GM18870 (cell line): ENCODE data around the gene MTUS2.
"Not testable (repeated sequence)": the region's sequence is repeated elsewhere in the genome, so short reads cannot be mapped to it uniquely, and the experiment has no call there.

Experiments
- ATAC-seq: cut with Tn5 transposase; IDR thresholded peaks from one replicate; pipeline ENCODE4 v1.9.1; 2021; ENCODE audit warnings: moderate library complexity; ENCODE audit not compliant: unreplicated experiment

Gene MTUS2

DNA sequence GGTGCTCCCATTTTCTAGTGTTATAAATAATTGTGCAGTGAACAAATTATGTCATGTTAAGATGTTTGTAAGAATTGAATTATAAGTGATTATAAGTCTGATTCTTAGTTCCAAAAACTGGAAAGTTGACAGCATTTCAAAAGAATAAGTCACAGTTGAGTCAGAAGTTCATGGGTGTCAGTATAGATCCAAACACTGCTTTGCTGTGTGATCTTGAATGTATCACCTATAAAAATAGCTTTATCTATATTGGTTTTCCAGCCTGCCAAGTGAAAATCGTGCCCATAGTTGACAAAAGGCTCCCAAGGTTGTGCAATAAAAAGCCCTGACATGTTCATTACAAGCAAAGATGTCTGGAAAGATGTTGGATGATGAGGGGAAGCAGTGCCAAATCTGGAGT lies 336.0 kb downstream of the MTUS2 start:
- ATAC-seq, result no peak

DNA sequence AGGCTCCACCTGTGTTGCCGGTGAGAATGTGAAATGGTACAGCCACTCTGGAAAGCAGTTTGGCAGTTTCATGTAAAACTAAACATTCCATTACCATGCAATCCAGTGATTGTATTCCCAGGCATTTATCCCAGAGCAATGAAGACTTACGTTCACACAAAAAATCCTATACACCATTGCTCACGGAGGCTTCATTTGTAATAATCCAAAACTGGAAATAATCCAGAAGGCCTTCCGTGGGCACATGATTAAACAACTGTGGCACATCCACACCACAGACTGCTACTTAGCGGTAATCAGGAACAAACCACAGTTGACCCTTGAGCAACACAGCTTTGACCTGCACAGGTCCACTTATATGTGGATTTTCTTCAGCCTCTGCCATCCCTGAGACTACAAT lies 339.7 kb downstream of the MTUS2 start:
- ATAC-seq, result no peak

DNA sequence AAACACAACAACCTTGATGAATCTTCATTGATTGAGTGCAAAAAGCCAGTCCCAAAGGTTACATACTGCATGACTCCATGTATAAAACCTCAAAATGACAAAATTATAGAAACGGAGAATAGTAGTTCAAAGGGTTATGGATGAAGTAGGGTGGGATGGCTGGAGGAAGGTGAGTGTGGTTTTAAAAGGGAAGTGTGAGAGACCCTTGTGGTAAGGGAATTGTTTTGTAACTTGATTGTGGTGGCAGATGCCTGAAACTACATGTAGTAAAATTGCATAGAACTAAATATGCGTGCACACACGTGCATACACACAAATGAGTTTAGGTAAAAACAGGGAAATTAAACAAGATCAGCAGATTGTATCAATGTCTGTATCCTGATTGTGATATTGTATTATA lies 340.7 kb downstream of the MTUS2 start:
- ATAC-seq, result no peak

DNA sequence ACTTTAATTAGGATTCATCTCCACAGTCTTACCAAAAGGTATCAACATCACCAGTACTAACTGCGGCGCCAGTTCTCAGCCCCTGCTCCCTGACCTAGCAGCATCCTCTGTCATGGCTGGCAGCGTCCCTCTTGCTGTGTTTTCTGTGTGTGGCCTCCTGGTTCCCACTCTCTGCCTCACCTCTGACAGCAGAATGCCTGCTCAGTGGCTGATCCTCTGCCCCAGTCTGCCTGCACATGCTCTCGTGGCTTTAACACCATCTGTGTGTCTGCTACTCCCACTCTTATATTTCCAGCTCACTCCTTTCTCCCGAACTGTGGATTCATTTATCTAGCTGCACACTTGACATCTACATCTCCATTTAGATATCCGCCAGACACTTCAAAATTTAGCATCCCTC lies 341.5 kb downstream of the MTUS2 start:
- ATAC-seq, result no peak

DNA sequence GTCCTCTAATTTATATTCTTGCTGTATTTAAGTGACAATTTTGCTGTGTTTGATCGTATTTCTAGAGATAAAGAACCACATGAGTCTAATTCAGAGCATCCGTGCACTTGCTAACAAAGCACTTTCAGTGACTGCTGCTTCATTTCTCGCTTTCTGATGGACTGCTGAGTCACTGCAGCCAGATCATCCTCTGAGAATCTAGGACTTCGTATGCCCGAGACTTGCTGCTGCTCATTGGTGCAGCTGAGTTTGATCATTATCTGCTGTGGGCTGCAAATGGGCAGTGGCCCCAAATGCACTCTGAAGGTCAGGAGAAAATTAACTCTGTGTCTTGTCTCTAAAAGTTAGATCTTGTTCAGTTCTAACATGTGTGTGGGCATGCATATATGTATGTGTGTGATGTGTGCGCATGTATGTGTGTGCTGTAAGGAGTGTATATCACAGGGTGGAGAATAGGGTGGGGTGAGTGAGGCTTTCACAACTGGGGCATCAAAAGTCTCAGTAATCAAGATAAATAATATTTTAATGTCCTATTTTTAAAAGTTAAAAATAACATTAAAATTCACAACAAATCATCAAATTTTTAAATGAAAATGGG lies 342.6 kb downstream of the MTUS2 start:
- no peak for ATAC-seq

DNA sequence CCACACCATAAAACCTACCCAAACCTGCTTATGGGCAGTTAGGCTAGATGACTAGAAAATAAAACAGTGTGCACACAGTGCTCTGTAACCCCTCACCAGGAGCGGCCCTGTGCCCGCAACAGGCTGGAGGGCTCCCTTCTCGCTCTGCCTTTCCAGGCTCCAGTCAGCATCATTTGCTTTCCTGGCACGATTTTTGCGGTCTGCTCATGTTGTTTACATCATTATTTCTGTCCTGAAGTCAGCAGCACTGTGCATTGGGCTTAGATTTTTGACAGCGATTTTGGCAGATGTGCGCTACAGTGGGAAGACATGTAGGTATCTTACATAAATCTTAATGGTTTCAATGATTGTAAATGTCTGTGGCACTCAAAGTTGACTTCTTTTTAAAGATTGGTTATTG lies 344.0 kb downstream of the MTUS2 start:
- no peak for ATAC-seq

DNA sequence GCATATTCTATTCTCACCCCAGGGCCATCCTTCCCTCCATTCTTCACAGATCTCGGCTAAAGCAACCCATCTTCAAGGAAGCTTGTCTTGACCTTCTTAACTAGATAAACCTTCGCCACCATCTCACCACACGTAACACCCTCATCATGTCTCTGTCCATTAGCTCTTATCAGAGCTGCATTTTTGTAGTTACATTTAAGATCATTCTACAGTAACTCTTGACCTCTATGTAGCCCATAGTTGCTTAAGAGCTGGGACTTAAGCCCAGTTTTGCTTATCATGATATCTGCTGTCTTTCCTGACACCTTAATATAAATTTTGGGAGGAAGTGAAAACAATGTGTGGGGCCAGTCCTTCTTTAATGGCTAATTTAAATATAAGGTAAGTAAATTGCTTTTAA lies 345.1 kb downstream of the MTUS2 start:
- no peak for ATAC-seq

DNA sequence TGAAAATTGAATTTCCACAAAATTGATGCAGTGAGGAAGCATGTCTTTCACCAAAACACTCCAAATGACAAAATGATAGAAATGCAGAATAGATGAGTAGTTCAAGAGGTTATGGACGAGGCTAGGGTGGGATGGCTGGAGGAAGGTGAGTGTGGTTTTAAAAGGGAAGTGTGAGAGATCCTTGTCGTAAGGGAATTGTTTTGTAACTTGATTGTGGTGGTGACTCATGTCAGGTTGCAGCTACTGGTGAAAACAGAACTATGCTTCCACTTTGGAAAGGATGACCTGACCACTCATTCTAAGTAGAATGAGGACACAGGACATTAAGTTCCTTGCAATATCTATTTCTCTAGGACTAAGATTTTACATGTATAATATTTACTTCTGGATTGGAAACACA lies 345.7 kb downstream of the MTUS2 start:
- no peak for ATAC-seq

DNA sequence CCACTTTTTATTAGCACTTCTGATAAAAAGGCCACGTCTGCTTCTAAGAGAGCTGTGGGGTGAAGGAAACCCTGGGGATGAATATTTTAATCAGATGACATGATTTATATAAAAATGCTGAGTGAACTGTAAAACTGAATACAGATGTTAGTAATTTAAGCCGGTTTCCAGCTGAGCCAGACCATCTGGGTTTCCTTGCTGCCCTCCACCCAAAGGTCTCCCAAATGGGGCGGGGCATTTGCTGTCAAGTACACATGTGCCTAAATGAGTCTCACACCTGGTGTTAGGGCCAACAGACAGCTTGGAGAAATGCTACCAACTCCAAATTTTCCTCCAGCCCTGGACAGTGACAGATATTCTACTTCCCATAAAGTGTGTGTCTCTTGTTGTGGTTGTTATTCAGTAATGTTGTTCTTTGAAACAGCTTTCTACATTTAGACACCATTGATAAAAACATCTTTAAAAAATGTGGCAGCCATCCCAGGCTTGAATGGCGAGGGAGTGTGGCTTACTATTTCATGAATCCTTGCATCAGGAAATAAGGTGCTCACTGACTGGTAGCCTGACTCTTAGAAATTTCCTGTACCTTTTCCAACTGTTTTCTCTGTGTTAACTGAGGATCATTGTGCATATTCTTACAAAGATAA lies 350.4 kb downstream of the MTUS2 start:
- ATAC-seq, result no peak

DNA sequence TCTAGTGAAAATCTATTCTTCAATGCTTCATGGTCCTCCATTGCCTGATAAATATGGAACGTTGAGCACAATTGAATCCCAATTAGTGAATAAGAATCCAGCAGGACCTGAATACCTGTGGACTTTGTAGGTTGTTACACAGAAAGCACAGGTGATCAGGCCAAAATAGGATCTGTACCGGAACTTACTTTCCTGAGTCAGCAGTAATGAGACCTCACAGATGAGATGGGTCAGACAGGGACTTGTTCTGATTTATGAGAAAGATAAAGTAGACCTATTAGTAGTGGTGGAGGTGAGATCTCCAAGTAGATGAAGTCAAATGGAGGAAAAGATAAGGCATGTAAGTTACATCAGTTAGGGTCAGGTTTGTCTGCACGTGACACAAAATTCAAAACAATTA lies 351.1 kb downstream of the MTUS2 start:
- no peak for ATAC-seq

DNA sequence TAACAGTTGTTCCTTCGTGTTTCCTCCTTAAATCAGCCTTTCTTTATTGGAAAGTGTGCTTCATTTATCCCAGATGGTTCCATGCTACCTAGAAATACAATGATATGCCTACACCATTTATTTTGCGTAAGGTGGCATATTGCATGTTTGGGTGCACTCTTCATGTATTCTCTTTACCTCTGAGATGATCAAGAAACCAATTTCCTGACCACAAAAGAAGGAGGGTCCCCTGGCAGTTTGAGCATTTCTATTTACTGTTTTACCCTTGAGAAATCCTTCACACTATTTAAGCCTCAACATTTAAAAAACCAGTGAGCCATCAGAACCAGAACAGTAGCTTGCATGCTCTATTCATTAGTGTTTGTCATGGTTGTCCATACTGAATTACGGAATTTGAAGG lies 354.0 kb downstream of the MTUS2 start:
- no peak for ATAC-seq

DNA sequence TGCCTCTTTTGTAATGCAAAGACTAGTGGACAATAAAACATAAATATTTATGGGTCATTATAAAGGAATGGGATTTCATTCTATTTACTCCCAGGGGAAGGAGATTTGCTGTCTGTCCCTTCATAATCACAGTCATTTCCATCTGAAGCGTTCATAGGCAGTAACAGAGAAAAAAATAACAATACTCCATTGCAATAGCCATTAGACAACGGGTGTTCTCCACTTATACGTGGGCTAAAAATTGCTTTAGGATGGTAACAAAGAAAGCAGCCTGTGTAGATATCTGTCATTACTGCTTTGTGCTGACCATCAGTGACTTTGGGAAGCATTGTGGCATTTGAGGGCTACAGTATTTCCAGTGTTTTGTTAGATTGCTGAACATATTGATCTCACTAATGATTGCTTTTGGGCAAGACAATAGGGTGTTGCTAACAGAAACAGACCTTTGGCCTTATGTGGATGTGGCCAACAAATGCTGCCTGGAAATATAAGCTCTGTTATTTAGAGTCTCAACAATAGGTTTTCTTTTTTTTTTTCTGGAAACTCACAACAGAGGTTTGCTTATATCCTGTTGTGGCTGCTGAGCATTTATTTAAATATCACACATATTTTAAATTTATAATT lies 355.2 kb downstream of the MTUS2 start:
- no peak for ATAC-seq

DNA sequence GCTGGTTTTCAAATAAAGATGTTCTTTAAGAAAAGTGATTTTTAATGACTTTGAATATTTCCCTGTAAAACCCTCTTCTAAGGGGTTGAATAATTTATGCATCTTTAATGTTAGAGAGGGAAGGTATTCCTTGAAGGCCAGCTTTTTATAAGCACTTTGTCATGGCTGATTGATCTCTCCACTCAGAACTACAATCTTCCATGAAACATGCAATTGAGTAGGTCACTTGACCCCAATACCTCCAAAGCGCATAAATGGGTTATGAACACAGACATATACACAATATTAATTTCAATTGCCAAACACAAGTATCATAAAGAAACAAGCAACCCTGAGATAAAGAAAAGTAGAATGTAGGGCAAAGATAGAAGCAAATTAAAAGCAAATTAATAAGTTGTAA lies 359.9 kb downstream of the MTUS2 start:
- ATAC-seq, result no peak

DNA sequence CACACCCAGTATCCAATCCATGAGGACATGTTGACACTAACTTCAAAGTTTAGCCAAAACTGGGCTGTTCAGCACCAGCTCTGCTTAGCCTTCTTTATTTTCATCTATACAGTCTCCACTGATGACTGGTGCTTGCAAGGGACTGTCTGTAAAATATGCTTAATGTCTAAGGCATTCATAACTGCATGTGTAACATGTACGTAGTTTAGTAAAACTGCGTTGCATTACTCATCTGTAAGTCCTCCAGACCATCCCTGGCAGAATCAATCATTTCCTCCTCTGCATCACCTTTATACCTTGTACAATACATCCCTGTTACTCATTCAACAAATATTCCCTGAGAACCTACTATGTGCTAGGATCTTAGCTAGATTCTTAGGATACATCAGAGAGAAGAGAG lies 362.1 kb downstream of the MTUS2 start:
- ATAC-seq, result no peak

DNA sequence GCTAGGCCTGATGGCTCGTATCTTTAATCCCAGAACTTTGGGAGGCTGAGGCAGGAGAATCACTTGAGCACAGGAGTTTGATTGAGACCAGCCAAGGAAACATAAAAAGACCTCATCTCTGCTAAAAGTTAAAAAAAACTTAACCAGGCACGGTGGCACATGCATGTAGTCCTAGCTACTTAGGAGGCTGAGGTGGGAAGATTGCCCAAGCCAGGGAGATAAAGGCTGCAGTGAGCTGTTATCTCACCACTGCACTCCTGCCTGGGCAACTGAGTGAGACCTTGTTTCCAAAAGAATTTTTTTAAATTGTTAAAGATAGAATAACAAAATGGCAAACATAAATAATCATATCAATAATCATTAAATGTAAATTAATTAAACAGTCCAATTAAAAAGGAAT lies 365.8 kb downstream of the MTUS2 start:
- no peak for ATAC-seq

DNA sequence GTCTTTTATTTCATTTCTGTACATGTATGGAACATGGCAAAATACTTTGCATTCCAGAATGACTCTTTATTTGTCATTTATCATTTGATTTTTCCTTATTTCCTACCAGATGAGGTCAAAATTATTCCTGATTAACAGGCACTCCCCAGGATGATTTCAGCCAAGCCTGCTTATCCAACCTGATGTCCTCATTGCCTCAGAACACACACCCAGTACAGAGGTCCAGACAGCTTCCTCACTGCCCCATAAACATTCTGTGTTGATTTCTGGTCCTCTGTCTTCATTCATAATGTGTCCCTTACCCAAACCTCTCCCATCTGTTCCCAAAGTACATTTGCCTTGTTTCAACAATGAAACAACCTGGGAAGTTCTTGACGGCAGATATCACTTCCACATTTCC lies 367.4 kb downstream of the MTUS2 start:
- no peak for ATAC-seq

DNA sequence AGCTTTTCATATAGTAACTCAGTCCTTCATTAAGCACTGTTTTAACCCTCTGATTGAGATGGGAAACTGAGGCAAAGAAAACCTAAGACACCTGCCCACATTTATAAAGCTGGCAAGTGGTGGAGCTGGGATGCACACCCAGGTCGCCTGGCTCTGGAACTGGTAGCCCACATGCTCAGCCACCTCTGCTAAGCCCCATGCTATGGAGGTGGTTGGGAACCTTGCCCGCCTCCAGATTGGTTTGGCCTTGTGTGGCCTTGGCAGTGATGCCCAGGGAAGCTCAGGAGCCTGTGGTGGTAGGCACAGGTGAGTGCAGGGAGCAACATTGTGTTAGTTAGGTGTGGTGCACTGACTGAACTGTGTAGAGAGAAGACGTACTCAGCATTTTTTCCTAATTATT lies 370.2 kb downstream of the MTUS2 start:
- no peak for ATAC-seq

DNA sequence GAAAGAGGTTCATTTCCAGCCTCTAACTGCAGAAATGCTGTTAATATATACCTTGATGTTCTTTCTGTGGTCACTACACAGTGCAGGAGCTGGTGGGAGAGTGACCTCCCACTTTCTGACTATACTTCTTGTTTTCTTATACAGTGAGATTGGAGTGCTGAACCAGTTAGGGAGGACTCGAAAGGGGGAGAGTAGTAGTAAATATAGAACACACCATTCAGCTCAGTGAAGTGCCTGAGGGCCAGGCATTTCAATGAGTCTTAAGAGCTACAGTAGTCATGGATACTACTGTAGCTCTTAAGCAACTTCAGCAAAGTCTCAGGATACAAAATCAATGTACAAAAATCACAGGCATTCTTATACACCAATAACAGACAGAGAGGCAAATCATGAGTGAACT lies 372.9 kb downstream of the MTUS2 start:
- no peak for ATAC-seq

DNA sequence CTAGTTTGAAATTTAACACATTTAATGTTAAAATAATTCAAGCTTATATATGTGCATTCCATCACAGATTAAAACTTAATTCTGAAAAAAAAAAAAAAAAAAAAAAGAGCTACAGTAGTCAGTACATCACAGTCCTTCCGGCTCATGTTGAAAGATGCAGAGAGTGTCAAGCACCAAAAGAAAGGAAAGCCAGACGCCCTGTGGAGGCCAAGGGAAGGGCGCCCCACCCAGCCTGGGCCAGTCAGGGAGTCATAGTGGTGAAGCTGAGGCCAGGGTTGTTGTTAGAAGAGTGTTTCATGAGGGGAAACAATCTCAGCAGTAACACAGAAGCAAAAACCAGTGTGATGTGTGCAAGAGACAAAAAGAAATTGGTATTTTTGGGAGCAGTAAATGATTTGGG lies 375.3 kb downstream of the MTUS2 start:
- ATAC-seq, result no peak

DNA sequence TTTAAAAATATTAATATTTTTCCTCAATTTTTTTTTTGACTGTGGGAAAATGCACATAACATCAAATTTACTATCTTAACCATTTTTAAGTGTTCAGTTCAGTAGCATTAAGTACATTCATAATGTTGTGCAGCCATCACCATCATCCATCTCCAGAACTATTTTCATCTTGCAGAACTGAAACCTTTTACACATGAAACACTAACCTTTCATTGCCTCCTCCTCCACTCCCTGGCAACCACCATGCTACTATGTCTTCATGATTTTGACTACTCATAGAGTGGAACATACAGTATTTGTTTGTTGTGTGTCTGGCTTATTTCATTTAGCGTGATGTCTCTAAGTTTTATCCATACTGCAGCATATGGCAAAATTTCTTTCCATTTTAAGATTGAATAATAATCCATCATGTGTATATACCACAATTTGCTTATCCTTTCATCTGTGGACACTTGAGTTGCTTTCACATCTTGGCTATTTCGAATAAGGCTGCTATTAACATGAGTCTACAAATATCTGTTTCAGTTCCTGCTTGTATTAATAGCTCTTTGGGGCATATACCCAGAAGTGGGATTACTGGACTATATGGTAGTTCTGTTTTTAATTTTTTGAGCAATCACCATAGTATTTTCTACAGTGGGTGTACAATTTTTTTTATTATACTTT lies 376.4 kb downstream of the MTUS2 start:
- ATAC-seq, result peak; percentile 97

DNA sequence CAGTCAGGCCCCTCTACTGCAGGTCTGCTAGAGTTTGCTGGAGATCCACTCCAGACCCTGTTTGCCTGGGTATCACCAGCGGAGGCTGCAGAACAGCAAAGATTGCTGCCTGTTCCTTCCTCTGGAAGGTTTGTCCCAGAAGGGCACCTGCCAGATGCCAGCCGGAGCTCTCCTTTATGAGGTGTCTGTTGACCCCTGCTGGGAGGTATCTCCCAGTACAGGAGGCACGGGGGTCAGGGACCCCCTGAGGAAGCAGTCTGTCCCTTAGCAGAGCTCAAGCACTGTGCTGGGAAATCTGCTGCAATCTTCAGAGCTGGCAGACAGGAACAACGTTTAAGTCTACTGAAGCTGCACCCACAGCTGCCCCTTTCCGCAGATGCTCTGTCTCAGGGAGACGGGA lies 382.6 kb downstream of the MTUS2 start:
- not testable (repeated sequence) for ATAC-seq

DNA sequence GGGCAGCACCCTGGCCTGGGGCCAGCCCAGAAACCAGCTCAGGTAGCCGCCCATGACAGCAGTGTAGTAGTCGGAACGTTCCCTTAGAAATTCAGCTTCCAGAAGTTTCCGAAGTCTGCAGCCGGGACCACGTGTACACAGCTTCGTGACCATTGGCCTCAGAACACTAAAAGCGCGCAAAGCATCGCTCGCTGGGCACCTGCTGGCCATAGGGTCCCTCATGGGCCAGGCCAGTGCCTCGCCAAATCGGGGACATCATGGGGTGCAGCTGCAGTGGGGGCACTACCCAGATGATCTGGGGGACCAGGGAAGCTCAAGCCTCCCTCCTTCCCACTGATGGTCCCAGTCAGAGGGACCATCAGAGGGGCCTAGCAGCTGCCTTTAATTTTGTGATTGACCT lies 384.5 kb downstream of the MTUS2 start:
- ATAC-seq, result no peak
